Measurements from ENCODE around the gene PAX2. TPM values are rescaled to one million over a fixed set of nuclear protein-coding genes. Genes with fewer than 3 reads are reported as not detected.

PAX2 gene
- total RNA-seq, 1 experiment from 2014 or later, result not detected

- H3K4me3 ChIP-seq (ENCODE audit: low read depth, low read length, poor library complexity, severe bottlenecking), result no peak overlapping the region
Measured at GRCh38 chr10:100769481-100769880, 24.1 kb downstream of the PAX2 start.

DNA sequence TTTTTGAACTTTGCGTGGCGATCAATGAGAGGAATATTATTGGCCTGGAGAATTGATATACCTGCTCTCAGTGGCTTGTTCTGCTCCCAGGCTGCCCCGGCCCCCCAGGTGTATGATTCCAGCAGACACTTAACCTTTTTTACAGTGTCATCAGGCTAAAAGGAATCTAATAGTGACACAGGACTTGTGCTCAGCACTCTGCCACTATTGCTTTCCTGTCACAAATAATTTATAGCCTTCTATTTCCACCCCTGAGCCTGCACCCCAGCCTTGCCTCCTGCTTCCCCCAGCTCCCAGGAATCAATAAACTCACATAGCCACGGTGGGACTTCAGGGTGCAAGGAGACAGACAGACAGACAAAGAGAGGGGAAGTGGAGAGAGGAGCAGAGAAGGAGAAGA, 28.3 kb downstream of the PAX2 start:
- H3K4me3 ChIP-seq (ENCODE audit: low read depth, low read length, poor library complexity, severe bottlenecking), result no peak overlapping the region
- DNase-seq (ENCODE audit: low spot score), result no peak
- BruUV-seq (replicated peaks), result no TSS peak
- intact Hi-C loops (cut with micrococcal nuclease; ENCODE audit: unreplicated experiment), result no loop called here
- H3K27me3 ChIP-seq (replicated peaks; ENCODE audit: insufficient read depth, low read depth, low read length, poor library complexity), result peaks cover 65% of the 10 kb centered on the region
- H3K9me3 ChIP-seq (ENCODE audit: low read depth, low read length, poor library complexity, severe bottlenecking), result no peaks in the 10 kb centered on the region
- no peaks in the 10 kb centered on the region for H3K36me3 ChIP-seq (ENCODE audit: insufficient read depth, low read length, poor library complexity, severe bottlenecking)
- POLR2A ChIA-PET (ENCODE audit: low non-redundant PET), result no interaction called here
- TF ChIP-seq, protein P1, sequence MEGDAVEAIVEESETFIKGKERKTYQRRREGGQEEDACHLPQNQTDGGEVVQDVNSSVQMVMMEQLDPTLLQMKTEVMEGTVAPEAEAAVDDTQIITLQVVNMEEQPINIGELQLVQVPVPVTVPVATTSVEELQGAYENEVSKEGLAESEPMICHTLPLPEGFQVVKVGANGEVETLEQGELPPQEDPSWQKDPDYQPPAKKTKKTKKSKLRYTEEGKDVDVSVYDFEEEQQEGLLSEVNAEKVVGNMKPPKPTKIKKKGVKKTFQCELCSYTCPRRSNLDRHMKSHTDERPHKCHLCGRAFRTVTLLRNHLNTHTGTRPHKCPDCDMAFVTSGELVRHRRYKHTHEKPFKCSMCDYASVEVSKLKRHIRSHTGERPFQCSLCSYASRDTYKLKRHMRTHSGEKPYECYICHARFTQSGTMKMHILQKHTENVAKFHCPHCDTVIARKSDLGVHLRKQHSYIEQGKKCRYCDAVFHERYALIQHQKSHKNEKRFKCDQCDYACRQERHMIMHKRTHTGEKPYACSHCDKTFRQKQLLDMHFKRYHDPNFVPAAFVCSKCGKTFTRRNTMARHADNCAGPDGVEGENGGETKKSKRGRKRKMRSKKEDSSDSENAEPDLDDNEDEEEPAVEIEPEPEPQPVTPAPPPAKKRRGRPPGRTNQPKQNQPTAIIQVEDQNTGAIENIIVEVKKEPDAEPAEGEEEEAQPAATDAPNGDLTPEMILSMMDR (conservative IDR thresholded peaks at IDR 0.05; ENCODE audit: low read depth, low read length), result no peak
- no peak for TF ChIP-seq EZH2 (IDR thresholded peaks at IDR 0.05; ENCODE audit: borderline replicate concordance, low read depth, low read length, poor library complexity, severe bottlenecking)
- H3K27ac ChIP-seq (ENCODE audit: low read depth, low read length, poor library complexity, severe bottlenecking), result no peak overlapping the region
- CTCF ChIA-PET, result no interaction called here
- H3K4me1 ChIP-seq (ENCODE audit: insufficient read depth, low read length, poor library complexity, severe bottlenecking), result no peaks in the 10 kb centered on the region

More at GRCh38 chr10:100769481-100769880, 24.1 kb downstream of the PAX2 start:
- no TSS peak for BruUV-seq (replicated peaks)
- no peak for DNase-seq (ENCODE audit: low spot score)
- H3K27me3 ChIP-seq (replicated peaks; ENCODE audit: insufficient read depth, low read depth, low read length, poor library complexity), result peaks cover 74% of the 10 kb centered on the region
- CTCF ChIA-PET, result no interaction called here
- POLR2A ChIA-PET (ENCODE audit: low non-redundant PET), result no interaction called here
- intact Hi-C loops (cut with micrococcal nuclease; ENCODE audit: unreplicated experiment), result no loop called here
- no peaks in the 10 kb centered on the region for H3K4me1 ChIP-seq (ENCODE audit: insufficient read depth, low read length, poor library complexity, severe bottlenecking)
- no peaks in the 10 kb centered on the region for H3K9me3 ChIP-seq (ENCODE audit: low read depth, low read length, poor library complexity, severe bottlenecking)
- no peak overlapping the region for H3K27ac ChIP-seq (ENCODE audit: low read depth, low read length, poor library complexity, severe bottlenecking)
- TF ChIP-seq EZH2 (IDR thresholded peaks at IDR 0.05; ENCODE audit: borderline replicate concordance, low read depth, low read length, poor library complexity, severe bottlenecking), result no peak
- TF ChIP-seq, protein P1 (conservative IDR thresholded peaks at IDR 0.05; ENCODE audit: low read depth, low read length), result no peak
- H3K36me3 ChIP-seq (ENCODE audit: insufficient read depth, low read length, poor library complexity, severe bottlenecking), result no peaks in the 10 kb centered on the region

GRCh38 chr10:100774223-100774622, 28.8 kb downstream of the PAX2 start:
- Histone ChIP-seq H3K4me3 (ENCODE audit: low read depth, low read length, poor library complexity, severe bottlenecking) (no peak overlapping the region), H3K27ac (ENCODE audit: low read depth, low read length, poor library complexity, severe bottlenecking) (no peak overlapping the region), H3K27me3 (replicated peaks; ENCODE audit: insufficient read depth, low read depth, low read length, poor library complexity) (peaks cover 71% of the 10 kb centered on the region), H3K9me3 (ENCODE audit: low read depth, low read length, poor library complexity, severe bottlenecking) (no peaks in the 10 kb centered on the region), H3K4me1 (ENCODE audit: insufficient read depth, low read length, poor library complexity, severe bottlenecking) (no peaks in the 10 kb centered on the region), H3K36me3 (ENCODE audit: insufficient read depth, low read length, poor library complexity, severe bottlenecking) (no peaks in the 10 kb centered on the region)
- ChIA-PET CTCF (no interaction called here), POLR2A (ENCODE audit: low non-redundant PET) (no interaction called here)
- no TSS peak for BruUV-seq (replicated peaks)
- intact Hi-C loops (cut with micrococcal nuclease; ENCODE audit: unreplicated experiment), result no loop called here
- no peak for TF ChIP-seq EZH2 (IDR thresholded peaks at IDR 0.05; ENCODE audit: borderline replicate concordance, low read depth, low read length, poor library complexity, severe bottlenecking)
- TF ChIP-seq, protein P1 (conservative IDR thresholded peaks at IDR 0.05; ENCODE audit: low read depth, low read length), result no peak
- DNase-seq (ENCODE audit: low spot score), result no peak
